Heart left ventricle (tissue), 16 donors: Measurements from ENCODE around the gene CLEC4D. TPM values are rescaled to one million over a fixed set of nuclear protein-coding genes. Genes with fewer than 3 reads are reported as not detected.

ENCODE experiments used
- ATAC-seq, 4 donors: fragments of 200-7000 bp; cut with Tn5 transposase; one replicate each; pipeline ENCODE4 v1.9.1; 2020 to 2022; ENCODE audit warnings: moderate library complexity in 4 of 4, mild to moderate bottlenecking in 3 of 4, moderate number of reproducible peaks in 1 of 4
- DNase-seq, 5 donors: peaks; one replicate each; pipeline ENCODE4 v3.0.0-alpha.2; 2020
- H3K27ac ChIP-seq, 12 donors: fragments of 200-600 bp; sonication (generic) in 4 of 12; one replicate each; pipeline versions ENCODE4 v1.5.0 to v1.8.0; 2016 to 2022; ENCODE audit warnings: mild to moderate bottlenecking in 2 of 12
- H3K27me3 ChIP-seq, 9 donors: fragments of 200-600 bp; sonication (generic) in 2 of 9; one replicate each; pipeline versions ENCODE4 v1.5.1 to v1.8.0; 2016 to 2022; ENCODE audit warnings: mild to moderate bottlenecking in 3 of 9
- H3K36me3 ChIP-seq, 9 donors: fragments of 200-600 bp; sonication (generic) in 2 of 9; one replicate each; pipeline versions ENCODE4 v1.5.0 to v1.8.0; 2018 to 2022; ENCODE audit warnings: mild to moderate bottlenecking in 2 of 9
- H3K4me1 ChIP-seq, 12 donors: fragments of 200-600 bp; sonication (generic) in 4 of 12; one replicate each; pipeline versions ENCODE4 v1.5.0 to v1.8.0; 2016 to 2022; ENCODE audit warnings: mild to moderate bottlenecking in 3 of 12
- H3K4me3 ChIP-seq, 12 donors: fragments of 200-600 bp; sonication (generic) in 4 of 12; one replicate each; pipeline versions ENCODE4 v1.5.0 to v1.8.0; 2017 to 2022; ENCODE audit warnings: mild to moderate bottlenecking in 9 of 12, moderate library complexity in 4 of 12
- H3K9me3 ChIP-seq, 12 donors: fragments of 200-600 bp; sonication (generic) in 4 of 12; one replicate each; pipeline versions ENCODE4 v1.5.0 to v1.8.0; 2016 to 2022; ENCODE audit warnings: mild to moderate bottlenecking in 1 of 12
- POLR2A ChIP-seq, 2 donors: fragments of 450-650 bp; IDR thresholded peaks; one replicate each; pipeline ENCODE4 v1.6.1; 2017; ENCODE audit warnings: antibody characterized with exemption in 2 of 2, mild to moderate bottlenecking in 2 of 2, moderate library complexity in 2 of 2
- WGBS, 4 donors: extraction: QIAGEN DNeasy Blood & Tissue Kit in 2 of 4; methylation state at CpG; one replicate each; pipeline versions ENCODE4 v1.1.5 to v1.1.7; 2013 to 2018; 5-methylcytosine and 5-hydroxymethylcytosine counted together
- intact Hi-C, 10 donors: fragments of 100-400 bp; cut with DNase I; formaldehyde crosslinking; loops; one replicate each; pipeline versions ENCODE4 v1.11.1 to v1.14.2; 2022
- polyA plus RNA-seq, 2 donors: library from polyadenylated mRNA; stranded (reverse); fragments of 200-250 nt; gene quantifications; one replicate each; pipeline ENCODE4 v1.2.3, GENCODE V29; 2013
- total RNA-seq, 9 donors: library from RNA; depleted of rRNA in 2 of 9; stranded (reverse); fragments of >200 nt in 2 of 9; fragmentation: NEBNext Ultra II Directional in 3 of 9; extraction: Animal tissue kit (Norgen Biotek cat#: 25700) in 3 of 9; gene quantifications; one replicate each; pipeline versions ENCODE4 v1.1.0 to v1.2.4, GENCODE V29; 2016 to 2023
- TF ChIP-seq, protein P1 (sequence below), 12 donors: fragments of 200-600 bp; sonication (generic) in 4 of 12; IDR thresholded peaks; one replicate each; pipeline versions ENCODE4 v1.5.0 to v1.8.0; 2018 to 2022; ENCODE audit warnings: antibody characterized with exemption in 12 of 12, mild to moderate bottlenecking in 5 of 12
- donor health status: ischemic (EF 13 %, LVEDD 7.1; RV severe dilation, severe dysfunction).
- donor health status: healthy with polysubstance abuse.
- donor health status: DM: no; HTN: yes; CAD: no.
- donor health status: DM: no; HTN: no; CAD: no.
- donor health status: ischemic (EF 25% LVEDD 6.9; RV normal size, moderate dysfunction).
- donor health status: ischemic (EF 25% LVEDD 5.7; RV mildly dilated, moderate dysfunction).
- donor health status: healthy.
- donor health status: DM: yes; HTN: yes; CAD: no.
- donor health status: ischemic (EF 35%, LVEDD 5.7; RV mildly dilated, moderate dysfunction).
- donor health status: nonischemic (EF 11% LVEDD 7.7; RV severe dilation, severe dysfunction).
- donor health status: DM: yes; HTN: yes; CAD: no.
- donor health status: PGD.
- donor health status: ischemic (EF 29% LVEDD 5.4; RV normal size, mild dysfunction).
- donor health status: nonischemic (EF 23%, LVEDD 6.1; RV moderate dilation, normal function).

CLEC4D gene
- total and polyA plus RNA-seq, 11 donors: 0.10 to 0.72 (median 0.30) TPM; not detected in 5

DNA sequence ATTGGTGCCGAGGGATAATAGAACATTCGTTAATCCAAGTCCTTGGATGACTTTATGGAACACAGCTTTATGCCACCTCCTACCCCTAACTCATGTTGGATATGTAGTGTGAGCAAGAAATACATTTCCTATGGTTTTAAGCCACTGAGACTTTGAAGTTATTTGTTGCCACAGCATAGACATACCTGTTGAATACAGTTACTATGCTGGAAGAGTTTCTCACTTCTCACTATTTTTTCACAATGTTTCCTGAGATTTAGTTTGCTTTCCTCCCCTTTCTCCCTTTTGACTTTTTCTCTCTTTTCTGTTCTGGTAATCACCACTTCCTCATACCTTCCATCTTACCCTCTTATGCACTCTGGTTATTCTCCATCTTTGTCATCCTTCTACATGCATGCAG, 34.9 kb downstream of the CLEC4D start:
- intact Hi-C loops: loop anchor here in 5 of 10 donors (5.0 to 10.0 kb wide), 4 partner anchors 64 to 497 kb away; partner anchors contain the start of genes A2ML1 (in 1 of the 5) and AICDA (in 1 of the 5)

DNA sequence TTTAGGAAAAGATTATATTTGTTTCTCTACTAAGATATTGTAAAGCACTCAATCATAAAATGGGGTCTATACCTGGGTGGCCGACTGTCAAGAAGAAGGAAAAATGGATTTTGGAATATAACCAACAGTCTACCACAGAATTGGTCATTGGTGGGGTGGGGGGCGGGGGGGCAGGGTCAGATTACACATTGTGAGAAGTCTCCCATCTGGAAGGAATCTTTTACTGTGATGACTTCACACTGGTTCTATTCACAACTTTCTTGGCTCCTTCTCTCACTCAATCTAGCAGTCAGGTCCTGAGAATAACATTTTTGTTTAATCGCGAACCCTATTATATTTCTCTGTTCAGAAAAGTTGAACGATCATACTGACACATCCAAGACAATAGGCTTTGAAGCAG, 36.1 kb downstream of the CLEC4D start:
- ATAC-seq (no peak), DNase-seq (no peak)
- Histone ChIP-seq H3K9me3 (no peaks in the 10 kb centered on the region), H3K36me3 (no peaks in the 10 kb centered on the region), H3K4me1 (no peaks in the 10 kb centered on the region), H3K27ac (no peak overlapping the region), H3K4me3 (no peak overlapping the region), H3K27me3 (peaks cover 0 to 7% (median 0%) of the 10 kb centered on the region in 9 donors)
- TF ChIP-seq, protein P1, sequence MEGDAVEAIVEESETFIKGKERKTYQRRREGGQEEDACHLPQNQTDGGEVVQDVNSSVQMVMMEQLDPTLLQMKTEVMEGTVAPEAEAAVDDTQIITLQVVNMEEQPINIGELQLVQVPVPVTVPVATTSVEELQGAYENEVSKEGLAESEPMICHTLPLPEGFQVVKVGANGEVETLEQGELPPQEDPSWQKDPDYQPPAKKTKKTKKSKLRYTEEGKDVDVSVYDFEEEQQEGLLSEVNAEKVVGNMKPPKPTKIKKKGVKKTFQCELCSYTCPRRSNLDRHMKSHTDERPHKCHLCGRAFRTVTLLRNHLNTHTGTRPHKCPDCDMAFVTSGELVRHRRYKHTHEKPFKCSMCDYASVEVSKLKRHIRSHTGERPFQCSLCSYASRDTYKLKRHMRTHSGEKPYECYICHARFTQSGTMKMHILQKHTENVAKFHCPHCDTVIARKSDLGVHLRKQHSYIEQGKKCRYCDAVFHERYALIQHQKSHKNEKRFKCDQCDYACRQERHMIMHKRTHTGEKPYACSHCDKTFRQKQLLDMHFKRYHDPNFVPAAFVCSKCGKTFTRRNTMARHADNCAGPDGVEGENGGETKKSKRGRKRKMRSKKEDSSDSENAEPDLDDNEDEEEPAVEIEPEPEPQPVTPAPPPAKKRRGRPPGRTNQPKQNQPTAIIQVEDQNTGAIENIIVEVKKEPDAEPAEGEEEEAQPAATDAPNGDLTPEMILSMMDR (IDR thresholded peaks at IDR 0.05): no peak
- TF ChIP-seq POLR2A (IDR thresholded peaks at IDR 0.05): no peak
- WGBS, 4 donors: 69 to 77% (median 75%) methylated on average over 5 of the region's 5 CpGs
- intact Hi-C loops: loop anchor here in 5 of 10 donors (5.0 to 10.0 kb wide), 4 partner anchors 63 to 495 kb away; partner anchors contain the start of genes A2ML1 (in 1 of the 5) and AICDA (in 1 of the 5)

More for the DNA sequence above, 34.9 kb downstream of the CLEC4D start:
- WGBS, 4 donors: 86 to 95% (median 86%) methylated on average over 2 of the region's 2 CpGs
- TF ChIP-seq, protein P1 (IDR thresholded peaks at IDR 0.05): no peak
- TF ChIP-seq POLR2A (IDR thresholded peaks at IDR 0.05): no peak
- DNase-seq: no peak
- no peaks in the 10 kb centered on the region for H3K36me3 ChIP-seq
- H3K4me3 ChIP-seq: no peak overlapping the region
- no peaks in the 10 kb centered on the region for H3K9me3 ChIP-seq
- H3K27me3 ChIP-seq: peaks cover 0 to 12% (median 0%) of the 10 kb centered on the region in 9 donors
- no peak for ATAC-seq
- H3K4me1 ChIP-seq: no peaks in the 10 kb centered on the region
- H3K27ac ChIP-seq: no peak overlapping the region

DNA sequence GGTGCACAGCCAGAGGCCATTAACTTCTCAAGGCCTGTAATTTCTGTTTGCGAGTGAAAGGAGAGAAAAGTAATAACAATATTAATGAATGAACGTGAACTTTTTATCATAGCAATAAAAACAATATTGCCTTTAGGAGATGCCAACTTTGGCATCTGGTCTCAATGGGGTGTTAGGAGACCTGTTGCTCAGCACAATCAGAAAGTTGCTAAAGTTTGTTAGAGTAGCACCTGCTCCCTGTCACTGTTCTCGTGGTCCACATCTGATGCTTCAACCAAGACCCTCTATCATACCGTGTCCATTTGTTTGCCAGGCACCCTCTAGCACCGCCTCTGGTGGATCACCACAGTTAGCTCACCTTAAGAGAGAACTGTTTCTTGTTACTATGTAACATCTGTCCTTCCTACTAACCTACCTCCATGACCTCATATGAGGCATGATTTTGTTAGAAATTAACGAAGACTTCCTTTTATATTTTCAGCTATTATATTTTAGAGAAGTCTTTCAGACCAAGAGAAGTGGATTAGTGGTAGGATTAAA, 39.9 kb downstream of the CLEC4D start:
- TF ChIP-seq, protein P1 (IDR thresholded peaks at IDR 0.05): no peak
- TF ChIP-seq POLR2A (IDR thresholded peaks at IDR 0.05): no peak
- Histone ChIP-seq H3K36me3 (no peaks in the 10 kb centered on the region), H3K4me3 (no peak overlapping the region), H3K4me1 (no peaks in the 10 kb centered on the region), H3K27me3 (peaks cover 0 to 7% (median 0%) of the 10 kb centered on the region in 9 donors), H3K9me3 (no peaks in the 10 kb centered on the region), H3K27ac (no peak overlapping the region)
- no peak for DNase-seq
- ATAC-seq: no peak
- intact Hi-C loops: loop anchor here in 1 of 10 donors (10.0 kb wide), 1 partner anchor 322 kb away; no protein-coding TSS in a partner anchor
- 72 to 77% (median 77%) methylated on average over 6 of the region's 6 CpGs for WGBS, 4 donors

DNA sequence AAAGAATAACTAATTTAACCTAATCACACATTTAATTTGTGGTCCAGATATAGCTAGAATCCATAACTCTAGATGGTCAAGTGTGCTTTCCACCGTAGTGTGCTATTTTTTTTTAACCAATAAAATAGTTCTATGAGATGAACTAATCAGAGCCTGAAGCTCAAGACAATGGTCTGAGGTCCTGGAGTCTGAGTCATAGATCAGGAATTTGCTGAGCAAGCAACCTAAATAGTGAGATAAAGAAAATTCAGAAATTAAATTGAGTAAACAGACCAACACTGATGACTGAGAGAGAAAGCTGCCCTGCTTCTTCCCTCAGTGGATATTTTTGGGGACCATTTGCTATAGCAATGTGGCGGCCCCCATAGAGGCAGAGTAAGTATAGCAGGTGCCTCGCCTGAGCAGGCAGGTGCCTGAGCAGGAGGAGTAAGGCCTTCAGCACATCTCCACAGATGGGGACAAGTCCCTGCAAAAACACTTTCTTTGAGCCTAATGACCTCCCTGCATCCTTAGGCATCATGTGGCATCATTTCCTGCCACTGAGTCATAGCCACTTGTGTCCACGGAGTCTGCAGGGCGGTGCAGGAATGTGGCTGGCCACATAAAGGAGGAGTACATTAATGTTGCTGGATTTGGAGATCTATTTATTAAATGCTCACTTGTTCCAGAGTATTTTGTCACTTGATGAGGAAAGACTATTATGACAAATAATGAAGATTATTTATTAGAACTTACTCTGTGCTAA, 41.3 kb downstream of the CLEC4D start:
- peaks cover 0 to 7% (median 0%) of the 10 kb centered on the region in 9 donors for H3K27me3 ChIP-seq
- no peak for TF ChIP-seq POLR2A (IDR thresholded peaks at IDR 0.05)
- TF ChIP-seq, protein P1 (IDR thresholded peaks at IDR 0.05): no peak
- no peaks in the 10 kb centered on the region for H3K4me1 ChIP-seq
- no peak overlapping the region for H3K4me3 ChIP-seq
- WGBS, 4 donors: 77 to 86% (median 83%) methylated on average over 5 of the region's 5 CpGs
- ATAC-seq (no peak), DNase-seq (no peak)
- no peak overlapping the region for H3K27ac ChIP-seq
- no peaks in the 10 kb centered on the region for H3K9me3 ChIP-seq
- intact Hi-C loops: loop anchor here in 1 of 10 donors (10.0 kb wide), 1 partner anchor 320 kb away; no protein-coding TSS in a partner anchor
- no peaks in the 10 kb centered on the region for H3K36me3 ChIP-seq
